HCT116 (cell line): ENCODE data around the gene SLC25A12. TPM values are rescaled to one million over a fixed set of nuclear protein-coding genes. Genes with fewer than 3 reads are reported as not detected.

Experiments
- ATAC-seq: fragments of 200-7000 bp; cut with Tn5 transposase; 2 replicates; pipeline ENCODE4 v1.9.1; 2020; ENCODE audit warnings: mild to moderate bottlenecking, moderate library complexity
- BruUV-seq: library from RNA; stranded (reverse); fragments of 400-500 nt; replicated peaks from 2 replicates; lab custom pipeline; 2021; lab: Mats Ljungman, UMichigan
- CTCF ChIA-PET: fragments of 300-600 bp; sonication (Branson Sonifier 250); formaldehyde crosslinking; loops from one replicate; lab custom pipeline; 2021; ENCODE audit warnings: antibody characterized with exemption; lab: Charles Lee
- POLR2A ChIA-PET: fragments of 300-600, 350-600 bp; sonication (Branson Sonifier 250); formaldehyde crosslinking; loops from one replicate; lab custom pipeline; 2021; ENCODE audit warnings: antibody characterized with exemption; lab: Charles Lee
- RAD21 ChIA-PET, 2 experiments: fragments of 300-600 bp; sonication (Branson Sonifier 250); formaldehyde crosslinking; loops; one replicate each; lab custom pipeline; 2023; ENCODE audit warnings: low total read pairs in 2 of 2; ENCODE audit not compliant: uncharacterized antibody in 2 of 2, unreplicated experiment in 2 of 2, low non-redundant PET in 1 of 2; lab: Charles Lee
- DNase-seq: peaks from one replicate; pipeline ENCODE4 v3.0.0-alpha.2; 2010; ENCODE audit warnings: low read depth, low spot score
- H2AFZ ChIP-seq: fragments of 200-600 bp; shearing (Covaris generic), sonication (generic); 2 replicates; pipeline ENCODE4 v1.6.1; 2017; ENCODE audit warnings: low read depth, mixed run types, mixed read lengths, antibody characterized with exemption, low read length; ENCODE audit not compliant: poor library complexity, severe bottlenecking
- H3K27ac ChIP-seq: 2 replicates; pipeline ENCODE4 v1.5.1; 2012; ENCODE audit warnings: low read depth, low read length
- H3K27me3 ChIP-seq: fragments of 200-600 bp; sonication (generic); 2 replicates; pipeline ENCODE4 v1.6.1; 2016; ENCODE audit warnings: mixed run types, low read length, mixed read lengths; ENCODE audit not compliant: insufficient read depth
- H3K36me3 ChIP-seq, 2 experiments: fragments of 200-500 bp in 1 of 2; fragments of 200-600 bp in 1 of 2; sonication (Bioruptor generic) in 1 of 2; sonication (generic) in 1 of 2; 2 replicates each; pipeline versions ENCODE4 v1.5.1 to v1.6.1; 2014 to 2016; ENCODE audit warnings: low read length in 2 of 2, inconsistent platforms in 1 of 2, mixed read lengths in 1 of 2, mixed run types in 1 of 2; ENCODE audit not compliant: insufficient read depth in 2 of 2, control insufficient read depth in 1 of 2
- H3K4me1 ChIP-seq, 2 experiments: fragments of 200-600 bp in 1 of 2; sonication (generic) in 1 of 2; 2 replicates each; pipeline versions ENCODE4 v1.5.1 to v1.6.1; 2012 to 2017; ENCODE audit warnings: low read length in 2 of 2, inconsistent platforms in 1 of 2, mild to moderate bottlenecking in 1 of 2, mixed read lengths in 1 of 2, mixed run types in 1 of 2, moderate library complexity in 1 of 2; ENCODE audit not compliant: insufficient read depth in 2 of 2, control insufficient read depth in 1 of 2
- H3K4me2 ChIP-seq: fragments of 200-600 bp; sonication (generic); 2 replicates; pipeline ENCODE4 v1.6.1; 2017; ENCODE audit warnings: mixed run types, low read length, mixed read lengths
- H3K4me3 ChIP-seq, 2 experiments: fragments of 200-600 bp in 1 of 2; sonication (generic) in 1 of 2; replicated peaks in 1 of 2; 2 replicates each; pipeline ENCODE4 v1.5.1; 2011 to 2016; ENCODE audit warnings: low read length in 2 of 2, control low read depth in 1 of 2, low read depth in 1 of 2, mild to moderate bottlenecking in 1 of 2, mixed read lengths in 1 of 2, mixed run types in 1 of 2
- H3K79me2 ChIP-seq: fragments of 200-600 bp; sonication (generic); 2 replicates; pipeline ENCODE4 v1.6.1; 2017; ENCODE audit warnings: mild to moderate bottlenecking, mixed run types, low read length, moderate library complexity, mixed read lengths; ENCODE audit not compliant: insufficient read depth
- H3K9ac ChIP-seq: fragments of 200-600 bp; sonication (generic); 2 replicates; pipeline ENCODE4 v1.6.1; 2016; ENCODE audit warnings: low read length, mixed read lengths
- H3K9me2 ChIP-seq: fragments of 200-600 bp; sonication (generic), shearing (Covaris generic); 2 replicates; pipeline ENCODE4 v1.6.1; 2017; ENCODE audit warnings: mixed run types, mild to moderate bottlenecking, moderate library complexity; ENCODE audit not compliant: insufficient read depth
- H3K9me3 ChIP-seq, 2 experiments: fragments of 200-500 bp in 1 of 2; fragments of 200-600 bp in 1 of 2; sonication (Bioruptor generic) in 1 of 2; sonication (generic) in 1 of 2; 2 replicates each; pipeline ENCODE4 v1.6.1; 2014 to 2017; ENCODE audit warnings: low read length in 2 of 2, mixed read lengths in 2 of 2, inconsistent platforms in 1 of 2, low read depth in 1 of 2, mild to moderate bottlenecking in 1 of 2, mixed run types in 1 of 2, moderate library complexity in 1 of 2; ENCODE audit not compliant: control insufficient read depth in 1 of 2, insufficient read depth in 1 of 2
- H4K20me1 ChIP-seq: fragments of 200-600 bp; sonication (generic), shearing (Covaris generic); 2 replicates; pipeline ENCODE4 v1.6.1; 2017; ENCODE audit warnings: mixed run types, mild to moderate bottlenecking, moderate library complexity; ENCODE audit not compliant: insufficient read depth
- CBX3 ChIP-seq: IDR thresholded peaks from 2 replicates; pipeline ENCODE4 v1.6.1; 2012; ENCODE audit warnings: low read depth
- CEBPB ChIP-seq: IDR thresholded peaks from 2 replicates; pipeline ENCODE4 v1.6.1; 2012; ENCODE audit warnings: low read depth
- ELF1 ChIP-seq: IDR thresholded peaks from 2 replicates; pipeline ENCODE4 v1.6.1; 2012; ENCODE audit warnings: low read depth, borderline replicate concordance
- EZH2 ChIP-seq: fragments of 200-600 bp; sonication (generic); IDR thresholded peaks from 2 replicates; pipeline ENCODE4 v1.6.1; 2017; ENCODE audit warnings: antibody characterized with exemption, mixed run types
- EZH2phosphoT487 ChIP-seq: fragments of 200-600 bp; IDR thresholded peaks from 2 replicates; pipeline ENCODE4 v1.6.1; 2018; ENCODE audit warnings: antibody characterized with exemption, borderline replicate concordance
- FOSL1 ChIP-seq: IDR thresholded peaks from 2 replicates; pipeline ENCODE4 v1.6.1; 2012; ENCODE audit warnings: low read depth
- JUND ChIP-seq: IDR thresholded peaks from 2 replicates; pipeline ENCODE4 v1.6.1; 2012
- POLR2A ChIP-seq: IDR thresholded peaks from 2 replicates; pipeline ENCODE4 v1.7.0; 2011; ENCODE audit warnings: borderline replicate concordance; ENCODE audit not compliant: insufficient read depth, insufficient read length; ENCODE audit errors: extremely low read depth
- RAD21 ChIP-seq: IDR thresholded peaks from 2 replicates; pipeline ENCODE4 v1.6.1; 2012; ENCODE audit warnings: low read depth, mild to moderate bottlenecking
- SIN3A ChIP-seq: IDR thresholded peaks from 2 replicates; pipeline ENCODE4 v1.6.1; 2012; ENCODE audit warnings: low read depth
- SP1 ChIP-seq: IDR thresholded peaks from 2 replicates; pipeline ENCODE4 v1.6.1; 2012; ENCODE audit warnings: low read depth
- SRF ChIP-seq: IDR thresholded peaks from 2 replicates; pipeline ENCODE4 v1.6.1; 2012; ENCODE audit warnings: low read depth
- TCF7L2 ChIP-seq: IDR thresholded peaks from 2 replicates; pipeline ENCODE4 v1.7.0; 2011; ENCODE audit warnings: borderline replicate concordance, inconsistent platforms; ENCODE audit not compliant: insufficient read depth, insufficient read length; ENCODE audit errors: extremely low read depth
- YY1 ChIP-seq: IDR thresholded peaks from 2 replicates; pipeline ENCODE4 v1.6.1; 2011; ENCODE audit warnings: low read length, low read depth, moderate library complexity, mild to moderate bottlenecking; ENCODE audit not compliant: insufficient replicate concordance; ENCODE audit errors: extremely low read depth
- ZFX ChIP-seq: fragments of 450-650 bp; IDR thresholded peaks from 2 replicates; pipeline ENCODE4 v1.6.1; 2017
- ZNF274 ChIP-seq: fragments of 200-500 bp; sonication (Bioruptor generic); IDR thresholded peaks from 2 replicates; pipeline ENCODE4 v1.6.1; 2014; ENCODE audit warnings: mild to moderate bottlenecking, low read depth, low read length, inconsistent platforms
- intact Hi-C: fragments of 100-400 bp; cut with micrococcal nuclease; formaldehyde crosslinking; loops from 2 replicates; pipeline ENCODE4 v1.10.0; 2022
- total RNA-seq: library from RNA; stranded (reverse); gene quantifications from one replicate; pipeline ENCODE4 v1.2.1, GENCODE V29; 2021; ENCODE audit not compliant: unreplicated experiment
- TF ChIP-seq, protein P1 (sequence below): IDR thresholded peaks from 2 replicates; pipeline ENCODE4 v1.6.1; 2012
- TF ChIP-seq, protein P2 (sequence below): IDR thresholded peaks from 2 replicates; pipeline ENCODE4 v1.6.1; 2012; ENCODE audit warnings: low read depth
- TF ChIP-seq, protein P3 (sequence below), 3 experiments: fragments of 200-600 bp in 1 of 3; sonication (generic) in 1 of 3; IDR thresholded peaks in 2 of 3; conservative IDR thresholded peaks in 1 of 3; 2 replicates each; pipeline ENCODE4 v1.5.1; 2012 to 2017; ENCODE audit warnings: low read depth in 2 of 3, low read length in 2 of 3, antibody characterized with exemption in 1 of 3, borderline replicate concordance in 1 of 3, control low read depth in 1 of 3, mild to moderate bottlenecking in 1 of 3, mixed read lengths in 1 of 3, mixed run types in 1 of 3, moderate library complexity in 1 of 3; ENCODE audit not compliant: insufficient read depth in 1 of 3
- TF ChIP-seq, protein P4 (sequence below): IDR thresholded peaks from 2 replicates; pipeline ENCODE4 v1.6.1; 2012

SLC25A12 gene
- total RNA-seq, 1 experiment from 2014 or later = 16.0 TPM

DNA sequence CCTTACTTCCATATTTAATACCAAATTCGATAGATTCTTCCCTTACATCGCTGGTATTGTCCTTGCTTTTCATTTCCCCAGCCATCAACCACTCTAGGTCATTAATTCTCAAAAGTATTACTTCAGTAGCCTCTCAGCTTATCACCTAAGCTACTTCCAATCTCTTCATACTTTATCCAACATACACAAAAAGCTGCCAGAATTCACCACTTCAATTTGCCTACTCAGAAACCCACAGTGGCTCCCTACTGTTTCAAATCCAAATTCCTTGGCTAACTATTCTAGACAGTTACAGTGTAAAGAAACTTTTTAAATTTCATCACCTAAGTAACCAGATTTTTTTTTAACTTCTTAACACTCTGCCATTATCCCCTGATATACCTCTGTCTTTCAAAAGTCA is 4.7 kb downstream of the SLC25A12 start:
- Histone ChIP-seq H3K4me3 (no peak overlapping the region), H3K4me2 (no peak overlapping the region), H3K27me3 (no peaks in the 10 kb centered on the region), H3K9me3 (no peaks in the 10 kb centered on the region), H3K27ac (no peak overlapping the region), H3K79me2 (peaks cover 13% of the 10 kb centered on the region), H3K4me1 (peaks cover 6 to 10% of the 10 kb centered on the region in 2 experiments; a peak in 2 of 4 replicates), H3K36me3 (peaks cover 0 to 7% of the 10 kb centered on the region in 2 experiments; a peak in 1 of 4 replicates), H3K9me2 (no peaks in the 10 kb centered on the region), H2AFZ (no peak overlapping the region), H3K9ac (no peak overlapping the region), H4K20me1 (no peaks in the 10 kb centered on the region)
- BruUV-seq = no TSS peak
- ChIA-PET POLR2A (no interaction called here), CTCF (no interaction called here), RAD21 (no interaction called here)
- ATAC-seq (no peak), DNase-seq (no peak)
- intact Hi-C loops = no loop called here
- TF ChIP-seq ELF1 (no peak), JUND (no peak), POLR2A (no peak), SRF (no peak), SIN3A (no peak), CBX3 (no peak), YY1 (no peak), SP1 (no peak), FOSL1 (no peak), EZH2 (no peak), ZFX (no peak), EZH2phosphoT487 (no peak), TCF7L2 (no peak), RAD21 (no peak), CEBPB (no peak), ZNF274 (no peak)
- TF ChIP-seq, protein P1, sequence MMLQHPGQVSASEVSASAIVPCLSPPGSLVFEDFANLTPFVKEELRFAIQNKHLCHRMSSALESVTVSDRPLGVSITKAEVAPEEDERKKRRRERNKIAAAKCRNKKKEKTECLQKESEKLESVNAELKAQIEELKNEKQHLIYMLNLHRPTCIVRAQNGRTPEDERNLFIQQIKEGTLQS = no peak
- TF ChIP-seq, protein P2, sequence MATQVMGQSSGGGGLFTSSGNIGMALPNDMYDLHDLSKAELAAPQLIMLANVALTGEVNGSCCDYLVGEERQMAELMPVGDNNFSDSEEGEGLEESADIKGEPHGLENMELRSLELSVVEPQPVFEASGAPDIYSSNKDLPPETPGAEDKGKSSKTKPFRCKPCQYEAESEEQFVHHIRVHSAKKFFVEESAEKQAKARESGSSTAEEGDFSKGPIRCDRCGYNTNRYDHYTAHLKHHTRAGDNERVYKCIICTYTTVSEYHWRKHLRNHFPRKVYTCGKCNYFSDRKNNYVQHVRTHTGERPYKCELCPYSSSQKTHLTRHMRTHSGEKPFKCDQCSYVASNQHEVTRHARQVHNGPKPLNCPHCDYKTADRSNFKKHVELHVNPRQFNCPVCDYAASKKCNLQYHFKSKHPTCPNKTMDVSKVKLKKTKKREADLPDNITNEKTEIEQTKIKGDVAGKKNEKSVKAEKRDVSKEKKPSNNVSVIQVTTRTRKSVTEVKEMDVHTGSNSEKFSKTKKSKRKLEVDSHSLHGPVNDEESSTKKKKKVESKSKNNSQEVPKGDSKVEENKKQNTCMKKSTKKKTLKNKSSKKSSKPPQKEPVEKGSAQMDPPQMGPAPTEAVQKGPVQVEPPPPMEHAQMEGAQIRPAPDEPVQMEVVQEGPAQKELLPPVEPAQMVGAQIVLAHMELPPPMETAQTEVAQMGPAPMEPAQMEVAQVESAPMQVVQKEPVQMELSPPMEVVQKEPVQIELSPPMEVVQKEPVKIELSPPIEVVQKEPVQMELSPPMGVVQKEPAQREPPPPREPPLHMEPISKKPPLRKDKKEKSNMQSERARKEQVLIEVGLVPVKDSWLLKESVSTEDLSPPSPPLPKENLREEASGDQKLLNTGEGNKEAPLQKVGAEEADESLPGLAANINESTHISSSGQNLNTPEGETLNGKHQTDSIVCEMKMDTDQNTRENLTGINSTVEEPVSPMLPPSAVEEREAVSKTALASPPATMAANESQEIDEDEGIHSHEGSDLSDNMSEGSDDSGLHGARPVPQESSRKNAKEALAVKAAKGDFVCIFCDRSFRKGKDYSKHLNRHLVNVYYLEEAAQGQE = no peak
- TF ChIP-seq, protein P3, sequence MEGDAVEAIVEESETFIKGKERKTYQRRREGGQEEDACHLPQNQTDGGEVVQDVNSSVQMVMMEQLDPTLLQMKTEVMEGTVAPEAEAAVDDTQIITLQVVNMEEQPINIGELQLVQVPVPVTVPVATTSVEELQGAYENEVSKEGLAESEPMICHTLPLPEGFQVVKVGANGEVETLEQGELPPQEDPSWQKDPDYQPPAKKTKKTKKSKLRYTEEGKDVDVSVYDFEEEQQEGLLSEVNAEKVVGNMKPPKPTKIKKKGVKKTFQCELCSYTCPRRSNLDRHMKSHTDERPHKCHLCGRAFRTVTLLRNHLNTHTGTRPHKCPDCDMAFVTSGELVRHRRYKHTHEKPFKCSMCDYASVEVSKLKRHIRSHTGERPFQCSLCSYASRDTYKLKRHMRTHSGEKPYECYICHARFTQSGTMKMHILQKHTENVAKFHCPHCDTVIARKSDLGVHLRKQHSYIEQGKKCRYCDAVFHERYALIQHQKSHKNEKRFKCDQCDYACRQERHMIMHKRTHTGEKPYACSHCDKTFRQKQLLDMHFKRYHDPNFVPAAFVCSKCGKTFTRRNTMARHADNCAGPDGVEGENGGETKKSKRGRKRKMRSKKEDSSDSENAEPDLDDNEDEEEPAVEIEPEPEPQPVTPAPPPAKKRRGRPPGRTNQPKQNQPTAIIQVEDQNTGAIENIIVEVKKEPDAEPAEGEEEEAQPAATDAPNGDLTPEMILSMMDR (IDR thresholded peaks at IDR 0.05 in 2 of 3, conservative IDR thresholded peaks at IDR 0.05 in 1 of 3; ENCODE audit: borderline replicate concordance in 1 of 3, insufficient read depth in 1 of 3, low read depth in 2 of 3, low read length in 2 of 3) = no peak
- TF ChIP-seq, protein P4, sequence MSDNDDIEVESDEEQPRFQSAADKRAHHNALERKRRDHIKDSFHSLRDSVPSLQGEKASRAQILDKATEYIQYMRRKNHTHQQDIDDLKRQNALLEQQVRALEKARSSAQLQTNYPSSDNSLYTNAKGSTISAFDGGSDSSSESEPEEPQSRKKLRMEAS = no peak
